Naive B cell (primary cell): Measurements from ENCODE around the gene DNLZ. TPM values are rescaled to one million over a fixed set of nuclear protein-coding genes. Genes with fewer than 3 reads are reported as not detected.
"Not testable (repeated sequence)": the region's sequence is repeated elsewhere in the genome, so short reads cannot be mapped to it uniquely, and the experiment has no call there.

Source experiments
- ATAC-seq, 2 donors: fragments of 150-1000 bp; cut with Tn5 transposase; 2 replicates each; pipeline ENCODE4 v1.10.0; 2021; ENCODE audit warnings: low read depth in 2 of 2, mild to moderate bottlenecking in 2 of 2, moderate library complexity in 2 of 2
- DNase-seq: peaks from one replicate; pipeline ENCODE4 v3.0.0; 2022
- H3K27ac Mint-ChIP-seq, 6 donors: one replicate each; pipeline ENCODE4 v1.8.0; 2020 to 2022; ENCODE audit warnings: mild to moderate bottlenecking in 6 of 6, mixed read lengths in 6 of 6, moderate library complexity in 5 of 6, inconsistent platforms in 2 of 6
- H3K27me3 Mint-ChIP-seq, 3 donors: one replicate each; pipeline ENCODE4 v1.8.0; 2021 to 2022; ENCODE audit warnings: mixed read lengths in 3 of 3, mild to moderate bottlenecking in 1 of 3
- H3K36me3 Mint-ChIP-seq, 2 donors: one replicate each; pipeline ENCODE4 v1.8.0; 2020 to 2022; ENCODE audit warnings: mixed read lengths in 2 of 2, inconsistent platforms in 1 of 2, mild to moderate bottlenecking in 1 of 2
- H3K4me1 Mint-ChIP-seq, 3 donors: one replicate each; pipeline ENCODE4 v1.8.0; 2020 to 2022; ENCODE audit warnings: mixed read lengths in 3 of 3, inconsistent platforms in 1 of 3, mild to moderate bottlenecking in 1 of 3, moderate library complexity in 1 of 3
- H3K4me3 Mint-ChIP-seq, 8 donors: one replicate each; pipeline ENCODE4 v1.8.0; 2020 to 2022; ENCODE audit warnings: mild to moderate bottlenecking in 8 of 8, mixed read lengths in 8 of 8, moderate library complexity in 8 of 8, inconsistent platforms in 2 of 8
- H3K9me3 Mint-ChIP-seq, 7 donors: one replicate each; pipeline ENCODE4 v1.8.0; 2020 to 2022; ENCODE audit warnings: mixed read lengths in 7 of 7, mild to moderate bottlenecking in 5 of 7, inconsistent platforms in 2 of 7, moderate library complexity in 1 of 7
- polyA plus RNA-seq, 6 donors: library from polyadenylated mRNA; unstranded; fragments of 300-500 nt; fragmentation: Illumina TruSeq; gene quantifications; one replicate each; pipeline ENCODE4 v1.2.3, GENCODE V29; 2021; ENCODE audit warnings: low read depth in 6 of 6

The DNLZ gene
- polyA plus RNA-seq, 6 donors from 2014 or later: 42.2 to 93.0 (median 57.2) TPM

- no peaks in the 10 kb centered on the region for H3K36me3 Mint-ChIP-seq
- H3K27ac Mint-ChIP-seq: no peak overlapping the region
- H3K4me3 Mint-ChIP-seq: no peak overlapping the region
- DNase-seq: no peak
- peaks cover 0 to under 1% (median 0%) of the 10 kb centered on the region in 7 donors for H3K9me3 Mint-ChIP-seq
- H3K27me3 Mint-ChIP-seq: peaks cover 0 to 15% (median 2%) of the 10 kb centered on the region in 3 donors
- no peak for ATAC-seq
- peaks cover 7 to 15% (median 11%) of the 10 kb centered on the region in 3 donors for H3K4me1 Mint-ChIP-seq
Measured at GRCh38 chr9:136321561-136321960, 42.0 kb downstream of the DNLZ start.

- not testable (repeated sequence) for H3K9me3 Mint-ChIP-seq, H3K36me3 Mint-ChIP-seq, H3K27ac Mint-ChIP-seq, ATAC-seq, DNase-seq
- peak overlapping the region in 1 of 8 donors; percentile 33 for H3K4me3 Mint-ChIP-seq
- H3K27me3 Mint-ChIP-seq: peaks cover 0 to 21% (median 8%) of the 10 kb centered on the region in 3 donors
- H3K4me1 Mint-ChIP-seq: peaks cover 7 to 15% (median 14%) of the 10 kb centered on the region in 3 donors
Measured at GRCh38 chr9:136320972-136321371, 42.6 kb downstream of the DNLZ start.

- Mint-ChIP-seq H3K27me3 (peaks cover 4 to 23% (median 18%) of the 10 kb centered on the region in 3 donors), H3K36me3 (peaks cover 0 to 15% of the 10 kb centered on the region in 2 donors), H3K4me1 (peaks cover 7 to 20% (median 15%) of the 10 kb centered on the region in 3 donors), H3K9me3 (peaks cover 6 to 13% (median 9%) of the 10 kb centered on the region in 7 donors), H3K4me3 (peak overlapping the region in 1 of 8 donors; percentile 40)
- H3K27ac Mint-ChIP-seq, DNase-seq, ATAC-seq: not testable (repeated sequence)
Measured at GRCh38 chr9:136319955-136320354, 43.6 kb downstream of the DNLZ start.

GRCh38 chr9:136319244-136319643, 44.3 kb downstream of the DNLZ start:
- peaks cover 4 to 23% (median 19%) of the 10 kb centered on the region in 3 donors for H3K27me3 Mint-ChIP-seq

GRCh38 chr9:136318776-136319241, 44.7 kb downstream of the DNLZ start:
- DNase-seq: no peak
- ATAC-seq: no peak
- Mint-ChIP-seq H3K4me3 (no peak overlapping the region), H3K9me3 (peaks cover 9 to 21% (median 13%) of the 10 kb centered on the region in 7 donors), H3K27ac (peak overlapping the region in 1 of 6 donors; percentile 15), H3K36me3 (peaks cover 5 to 17% of the 10 kb centered on the region in 2 donors), H3K27me3 (peaks cover 4 to 23% (median 19%) of the 10 kb centered on the region in 3 donors), H3K4me1 (peaks cover 7 to 20% (median 15%) of the 10 kb centered on the region in 3 donors)

More at GRCh38 chr9:136319244-136319643, 44.3 kb downstream of the DNLZ start:
- Mint-ChIP-seq H3K27ac (peak overlapping the region in 1 of 6 donors; percentile 47), H3K4me3 (peak overlapping the region in 1 of 8 donors; percentile 57), H3K9me3 (peaks cover 9 to 20% (median 13%) of the 10 kb centered on the region in 7 donors), H3K36me3 (peaks cover 5 to 17% of the 10 kb centered on the region in 2 donors), H3K4me1 (peaks cover 7 to 20% (median 15%) of the 10 kb centered on the region in 3 donors)
- not testable (repeated sequence) for DNase-seq, ATAC-seq

GRCh38 chr9:136318111-136318775, 45.3 kb downstream of the DNLZ start:
- peaks cover 4 to 23% (median 19%) of the 10 kb centered on the region in 3 donors for H3K27me3 Mint-ChIP-seq
- H3K9me3 Mint-ChIP-seq: peaks cover 9 to 21% (median 13%) of the 10 kb centered on the region in 7 donors
- ATAC-seq: peak; percentile 46 to 58
- peaks cover 5 to 17% of the 10 kb centered on the region in 2 donors for H3K36me3 Mint-ChIP-seq
- H3K4me3 Mint-ChIP-seq: peak overlapping the region in 2 of 8 donors; percentile 13 to 29
- peaks cover 7 to 20% (median 15%) of the 10 kb centered on the region in 3 donors for H3K4me1 Mint-ChIP-seq
- peak overlapping the region in 3 of 6 donors; percentile 19 to 71 (median 69) for H3K27ac Mint-ChIP-seq
- no peak for DNase-seq

- Mint-ChIP-seq H3K4me1 (peaks cover 7 to 20% (median 15%) of the 10 kb centered on the region in 3 donors), H3K9me3 (peaks cover 9 to 21% (median 13%) of the 10 kb centered on the region in 7 donors), H3K4me3 (peak overlapping the region in 1 of 8 donors; percentile 13), H3K36me3 (peaks cover 5 to 17% of the 10 kb centered on the region in 2 donors), H3K27ac (peak overlapping the region in 1 of 6 donors; percentile 71), H3K27me3 (peaks cover 4 to 23% (median 19%) of the 10 kb centered on the region in 3 donors)
- ATAC-seq: no peak
- DNase-seq: no peak
Measured at GRCh38 chr9:136317695-136318094, 45.8 kb downstream of the DNLZ start.

GRCh38 chr9:136316896-136317676, 46.5 kb downstream of the DNLZ start:
- H3K27me3 Mint-ChIP-seq: peaks cover 4 to 23% (median 19%) of the 10 kb centered on the region in 3 donors
- peaks cover 7 to 20% (median 15%) of the 10 kb centered on the region in 3 donors for H3K4me1 Mint-ChIP-seq
- no peak for ATAC-seq
- H3K27ac Mint-ChIP-seq: no peak overlapping the region
- peak overlapping the region in 3 of 8 donors; percentile 9 to 54 (median 13) for H3K4me3 Mint-ChIP-seq
- peaks cover 5 to 17% of the 10 kb centered on the region in 2 donors for H3K36me3 Mint-ChIP-seq
- no peak for DNase-seq
- H3K9me3 Mint-ChIP-seq: peaks cover 9 to 21% (median 13%) of the 10 kb centered on the region in 7 donors

GRCh38 chr9:136316271-136316751, 47.2 kb downstream of the DNLZ start:
- ATAC-seq (no peak), DNase-seq (no peak)
- peaks cover 4 to 23% (median 19%) of the 10 kb centered on the region in 3 donors for H3K27me3 Mint-ChIP-seq
- peak overlapping the region in 2 of 6 donors; percentile 46 to 66 for H3K27ac Mint-ChIP-seq
- H3K9me3 Mint-ChIP-seq: peaks cover 9 to 21% (median 13%) of the 10 kb centered on the region in 7 donors
- H3K36me3 Mint-ChIP-seq: peaks cover 5 to 17% of the 10 kb centered on the region in 2 donors
- peaks cover 7 to 20% (median 15%) of the 10 kb centered on the region in 3 donors for H3K4me1 Mint-ChIP-seq
- peak overlapping the region in 2 of 8 donors; percentile 25 to 54 for H3K4me3 Mint-ChIP-seq

- ATAC-seq (no peak), DNase-seq (no peak)
- Mint-ChIP-seq H3K36me3 (peaks cover 5 to 17% of the 10 kb centered on the region in 2 donors), H3K27me3 (peaks cover 4 to 23% (median 19%) of the 10 kb centered on the region in 3 donors), H3K27ac (peak overlapping the region in 2 of 6 donors; percentile 9 to 15), H3K4me3 (no peak overlapping the region), H3K9me3 (peaks cover 9 to 21% (median 13%) of the 10 kb centered on the region in 7 donors), H3K4me1 (peaks cover 7 to 20% (median 15%) of the 10 kb centered on the region in 3 donors)
Measured at GRCh38 chr9:136314944-136315343, 48.6 kb downstream of the DNLZ start.

GRCh38 chr9:136314056-136314416, 49.5 kb downstream of the DNLZ start:
- Mint-ChIP-seq H3K4me1 (peaks cover 7 to 20% (median 15%) of the 10 kb centered on the region in 3 donors), H3K27ac (no peak overlapping the region), H3K4me3 (no peak overlapping the region), H3K9me3 (peaks cover 9 to 21% (median 13%) of the 10 kb centered on the region in 7 donors), H3K27me3 (peaks cover 4 to 23% (median 19%) of the 10 kb centered on the region in 3 donors), H3K36me3 (peaks cover 5 to 17% of the 10 kb centered on the region in 2 donors)
- DNase-seq (no peak), ATAC-seq (no peak)

GRCh38 chr9:136313111-136314055, 50.2 kb downstream of the DNLZ start:
- peaks cover 4 to 23% (median 19%) of the 10 kb centered on the region in 3 donors for H3K27me3 Mint-ChIP-seq
- H3K27ac Mint-ChIP-seq: peak overlapping the region in 1 of 6 donors; percentile 79
- H3K36me3 Mint-ChIP-seq: peaks cover 5 to 17% of the 10 kb centered on the region in 2 donors
- ATAC-seq (no peak), DNase-seq (no peak)
- H3K4me1 Mint-ChIP-seq: peaks cover 7 to 20% (median 15%) of the 10 kb centered on the region in 3 donors
- peak overlapping the region in 1 of 8 donors; percentile 18 for H3K4me3 Mint-ChIP-seq
- H3K9me3 Mint-ChIP-seq: peaks cover 9 to 21% (median 13%) of the 10 kb centered on the region in 7 donors
